Activated CD8-positive, alpha-beta T cell treated with anti-CD3 and anti-CD28 coated beads, Interleukin-2, amount 10 ng/mL, durations not matched to agents 7 days and 5 days (primary cell): ENCODE data around the gene TFCP2L1. TPM values are rescaled to one million over a fixed set of nuclear protein-coding genes. Genes with fewer than 3 reads are reported as not detected.

ENCODE experiments used
- ATAC-seq: fragments of 150-1000 bp; cut with Tn5 transposase; one replicate; pipeline ENCODE4 v1.10.0; 2021; ENCODE audit warnings: moderate library complexity
- CTCF ChIA-PET: fragments of 350-600 bp; sonication (Branson Sonifier 250); formaldehyde crosslinking; loops from one replicate; lab custom pipeline; 2021; ENCODE audit warnings: antibody characterized with exemption; lab: Charles Lee
- POLR2A ChIA-PET: fragments of 350-600 bp; sonication (Branson Sonifier 250); formaldehyde crosslinking; loops from one replicate; lab custom pipeline; 2021; ENCODE audit warnings: antibody characterized with exemption; lab: Charles Lee
- DNase-seq: peaks from one replicate; pipeline ENCODE4 v3.0.0-alpha.2; 2020
- H3K27ac Mint-ChIP-seq: one replicate; pipeline ENCODE4 v1.8.0; 2021; ENCODE audit warnings: mild to moderate bottlenecking, mixed read lengths
- H3K27me3 Mint-ChIP-seq: one replicate; pipeline ENCODE4 v1.8.0; 2021; ENCODE audit warnings: low read depth, mixed read lengths
- H3K36me3 Mint-ChIP-seq: one replicate; pipeline ENCODE4 v1.8.0; 2021; ENCODE audit warnings: low read depth, mixed read lengths
- H3K4me1 Mint-ChIP-seq: one replicate; pipeline ENCODE4 v1.8.0; 2021; ENCODE audit warnings: low read depth, mixed read lengths
- H3K4me3 Mint-ChIP-seq: one replicate; pipeline ENCODE4 v1.8.0; 2021; ENCODE audit warnings: mild to moderate bottlenecking, mixed read lengths
- H3K9me3 Mint-ChIP-seq: one replicate; pipeline ENCODE4 v1.8.0; 2022; ENCODE audit warnings: mixed read lengths; ENCODE audit not compliant: insufficient read depth
- total RNA-seq, 2 experiments: library from RNA; stranded (reverse); gene quantifications; one replicate each; pipeline ENCODE4 v1.2.3, GENCODE V29; 2021

The TFCP2L1 gene
- total RNA-seq, 2 experiments from 2014 or later: 0.16 TPM; not detected in 1

DNA sequence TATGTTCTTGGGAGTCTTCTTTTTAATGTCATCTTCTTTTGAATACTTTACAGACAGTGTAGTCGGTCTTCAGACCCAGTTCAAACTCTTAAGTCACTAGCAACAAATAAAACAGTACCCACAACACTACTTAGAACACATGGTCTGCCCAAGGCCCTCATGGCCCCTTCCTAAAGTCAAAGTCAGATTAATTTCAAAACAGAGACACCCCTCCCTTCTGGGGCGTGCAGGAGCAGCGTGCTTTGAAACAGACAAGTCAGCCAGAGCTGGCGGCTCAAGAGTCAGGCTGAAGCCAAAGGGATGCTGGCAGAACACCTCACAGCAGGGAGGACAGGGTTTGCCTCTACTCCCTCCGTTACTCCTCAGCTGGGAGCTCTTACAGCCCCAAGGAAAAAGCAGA is 77.5 kb downstream of the TFCP2L1 start:
- no peaks in the 10 kb centered on the region for H3K36me3 Mint-ChIP-seq
- H3K4me3 Mint-ChIP-seq: no peak overlapping the region
- no peaks in the 10 kb centered on the region for H3K4me1 Mint-ChIP-seq
- ATAC-seq (no peak), DNase-seq (no peak)
- CTCF ChIA-PET: no interaction called here
- POLR2A ChIA-PET: no interaction called here
- no peaks in the 10 kb centered on the region for H3K27me3 Mint-ChIP-seq
- H3K27ac Mint-ChIP-seq: no peak overlapping the region
- no peaks in the 10 kb centered on the region for H3K9me3 Mint-ChIP-seq

DNA sequence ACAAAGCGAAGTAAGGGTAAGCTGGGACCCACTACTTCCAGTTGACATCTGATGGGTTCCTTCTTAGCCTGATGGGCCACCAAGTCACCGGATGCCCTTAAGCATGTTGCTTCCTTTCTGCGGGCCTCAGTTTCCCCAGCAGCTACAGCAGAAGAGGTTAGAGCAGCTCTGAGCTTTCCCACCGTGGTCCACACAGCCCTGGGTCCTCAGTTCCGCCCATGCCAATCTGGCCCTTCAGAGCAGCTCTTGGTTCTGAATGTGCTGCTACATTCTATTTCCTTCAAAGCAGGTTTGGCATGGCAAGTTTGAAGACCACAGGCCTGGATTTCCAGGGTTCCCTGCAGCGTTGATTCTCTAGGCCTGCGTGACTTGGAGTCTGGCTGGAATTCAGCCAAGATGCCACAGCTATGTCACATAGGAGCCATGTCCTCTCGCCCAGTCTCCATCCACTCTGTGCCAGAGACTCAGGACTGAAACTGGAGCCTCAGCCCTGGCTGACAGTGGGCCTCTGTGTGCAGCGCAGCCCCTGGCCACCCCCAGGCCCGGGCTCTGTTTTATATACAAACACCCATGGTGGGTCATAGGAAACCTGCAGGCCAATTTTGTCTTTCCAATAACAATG is 79.6 kb downstream of the TFCP2L1 start:
- DNase-seq (no peak), ATAC-seq (no peak)
- Mint-ChIP-seq H3K27ac (no peak overlapping the region), H3K9me3 (no peaks in the 10 kb centered on the region), H3K27me3 (no peaks in the 10 kb centered on the region), H3K4me3 (no peak overlapping the region), H3K36me3 (no peaks in the 10 kb centered on the region), H3K4me1 (no peaks in the 10 kb centered on the region)
- ChIA-PET POLR2A (no interaction called here), CTCF (no interaction called here)

DNA sequence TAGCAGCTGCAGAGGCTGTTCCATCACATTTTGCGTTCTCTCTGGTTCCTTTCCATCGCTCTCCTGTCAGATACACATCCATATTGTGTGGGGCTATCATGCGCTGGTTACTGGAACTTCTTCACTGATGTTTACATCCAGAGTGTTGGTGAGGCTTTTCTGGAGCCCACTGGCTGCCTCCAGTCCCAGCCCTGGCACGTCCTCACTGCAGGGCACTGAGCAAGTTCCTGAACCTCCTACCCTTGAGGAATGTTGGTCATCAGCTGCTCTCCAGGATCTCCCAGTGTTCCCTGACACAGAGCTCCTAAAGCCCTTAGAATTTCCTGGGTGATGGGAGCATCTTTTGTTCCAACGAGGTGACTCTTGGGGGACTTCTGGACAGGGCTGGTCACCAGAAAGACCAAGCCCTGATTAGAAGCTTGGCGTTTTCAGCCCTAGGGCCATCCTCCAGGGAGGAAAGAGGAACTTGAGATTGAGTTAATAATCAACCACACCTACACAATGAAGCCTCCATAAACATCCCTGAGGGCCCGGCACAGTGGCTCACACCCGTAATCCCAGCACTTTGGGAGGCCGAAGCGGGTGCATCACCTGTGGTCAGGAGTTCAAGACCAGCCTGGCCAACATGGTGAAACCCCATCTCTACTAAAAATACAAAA is 81.3 kb downstream of the TFCP2L1 start:
- ATAC-seq (no peak), DNase-seq (no peak)
- H3K27me3 Mint-ChIP-seq: no peaks in the 10 kb centered on the region
- no peaks in the 10 kb centered on the region for H3K4me1 Mint-ChIP-seq
- no peaks in the 10 kb centered on the region for H3K36me3 Mint-ChIP-seq
- no peak overlapping the region for H3K27ac Mint-ChIP-seq
- no peak overlapping the region for H3K4me3 Mint-ChIP-seq
- ChIA-PET POLR2A (interaction anchor here (0.6 kb wide), 1 partner anchor 292 kb away, joined by 3 read pairs; no protein-coding TSS in a partner anchor), CTCF (no interaction called here)
- H3K9me3 Mint-ChIP-seq: no peaks in the 10 kb centered on the region

DNA sequence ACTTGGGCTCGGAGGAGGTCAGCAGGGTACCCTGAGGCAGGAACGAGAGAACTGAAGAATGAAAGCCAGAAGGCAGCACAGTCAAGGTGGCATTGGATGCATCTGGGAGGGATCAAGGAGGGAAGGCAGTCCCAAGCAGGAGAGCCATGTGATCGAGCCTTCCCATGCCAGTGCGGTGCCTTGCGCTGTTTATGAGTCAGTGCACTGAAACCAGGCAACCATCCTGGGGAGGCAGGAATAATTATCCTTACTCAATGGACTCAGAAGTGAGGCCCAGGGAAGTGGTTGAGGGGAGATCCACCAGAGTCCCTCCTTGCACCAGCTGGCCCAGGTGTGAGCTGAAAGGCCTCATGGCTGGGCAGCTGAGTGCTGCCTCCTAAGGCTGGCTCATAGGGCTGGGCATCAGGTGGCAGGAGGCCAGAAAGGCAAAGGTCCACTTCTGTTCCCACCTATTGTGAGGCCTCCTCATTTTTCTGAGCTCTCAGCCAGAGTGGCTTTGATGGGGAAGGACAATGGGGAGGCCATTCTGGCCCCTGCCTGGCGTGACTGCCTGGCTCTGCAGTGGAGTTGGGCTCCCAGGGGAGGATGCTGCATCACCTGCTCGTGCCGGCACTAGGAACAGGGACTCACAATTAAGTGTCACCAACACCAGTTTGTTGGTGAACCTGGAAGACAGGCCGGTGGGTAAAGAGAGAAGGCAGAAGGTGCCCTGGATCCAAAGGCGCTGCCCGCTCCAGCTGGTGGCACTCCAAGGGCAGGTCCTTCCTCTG is 82.3 kb downstream of the TFCP2L1 start:
- Mint-ChIP-seq H3K4me1 (no peaks in the 10 kb centered on the region), H3K9me3 (no peaks in the 10 kb centered on the region), H3K36me3 (no peaks in the 10 kb centered on the region), H3K4me3 (no peak overlapping the region), H3K27ac (no peak overlapping the region), H3K27me3 (no peaks in the 10 kb centered on the region)
- DNase-seq: no peak
- ChIA-PET POLR2A (no interaction called here), CTCF (no interaction called here)
- no peak for ATAC-seq

DNA sequence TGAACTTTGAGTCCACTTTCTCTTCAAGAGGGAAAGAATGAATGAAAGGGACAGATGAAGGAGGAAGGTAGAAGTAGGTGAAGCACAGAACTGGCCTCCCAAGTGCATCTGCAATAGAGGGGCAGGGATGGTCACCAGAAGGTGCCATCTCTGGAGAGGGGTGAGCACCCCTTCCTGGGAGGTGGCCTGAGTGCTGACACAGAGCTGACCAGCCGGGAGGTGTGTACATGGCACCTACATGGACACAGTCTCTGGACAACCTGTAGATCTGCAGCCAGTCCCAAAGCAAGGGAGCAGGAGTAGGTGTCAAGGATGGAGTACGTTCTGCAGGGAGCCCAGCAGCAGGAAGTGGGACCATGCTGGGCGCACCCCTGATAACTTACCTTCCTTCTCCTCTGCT is 83.2 kb downstream of the TFCP2L1 start:
- Mint-ChIP-seq H3K27ac (no peak overlapping the region), H3K9me3 (no peaks in the 10 kb centered on the region), H3K27me3 (no peaks in the 10 kb centered on the region), H3K36me3 (no peaks in the 10 kb centered on the region), H3K4me1 (no peaks in the 10 kb centered on the region), H3K4me3 (no peak overlapping the region)
- no peak for DNase-seq
- ATAC-seq: no peak
- ChIA-PET POLR2A (no interaction called here), CTCF (no interaction called here)

DNA sequence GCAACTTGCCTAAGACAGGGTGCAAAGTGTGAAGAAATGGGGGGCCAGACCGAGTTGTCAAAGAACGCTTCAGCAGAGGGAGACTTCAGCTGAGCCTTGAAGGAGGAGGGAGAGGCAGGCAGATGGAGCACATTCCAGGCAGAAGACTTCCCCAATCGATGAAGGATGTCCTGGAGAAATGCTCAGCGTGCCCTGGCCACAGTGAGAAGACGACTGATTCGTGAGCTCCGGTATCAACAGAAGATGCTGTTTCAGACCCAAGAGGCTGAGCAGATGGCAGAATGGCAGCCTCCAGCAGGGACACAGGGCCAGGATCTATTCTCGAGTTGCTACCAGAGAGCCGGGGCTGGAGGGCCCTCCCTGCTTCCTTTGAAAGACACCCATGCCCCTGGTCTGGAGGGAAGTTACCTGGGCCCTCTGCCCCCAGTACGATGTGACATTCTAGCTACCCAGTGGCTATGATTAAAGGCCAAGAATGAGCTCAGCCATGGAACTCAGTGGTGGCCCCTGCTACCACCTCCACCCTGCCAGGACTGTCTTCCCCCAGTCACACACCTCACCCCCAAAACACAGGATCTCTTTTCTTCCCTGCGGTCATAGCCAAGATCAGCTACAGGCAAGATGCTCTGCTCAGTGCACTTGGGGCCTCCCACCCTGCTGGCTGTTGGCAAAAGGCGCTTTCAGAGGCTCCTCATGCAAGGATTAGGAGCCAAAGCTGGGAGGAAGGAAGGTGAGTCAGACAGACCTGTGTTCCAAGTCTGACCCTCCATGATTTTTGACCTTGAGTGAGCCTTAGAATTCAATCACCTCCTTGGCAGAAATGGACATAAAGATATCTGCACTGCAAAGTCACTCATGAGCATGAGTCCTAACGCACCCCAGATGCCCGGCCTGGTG is 84.3 kb downstream of the TFCP2L1 start:
- Mint-ChIP-seq H3K27ac (no peak overlapping the region), H3K36me3 (no peaks in the 10 kb centered on the region), H3K27me3 (no peaks in the 10 kb centered on the region), H3K4me1 (no peaks in the 10 kb centered on the region), H3K4me3 (no peak overlapping the region), H3K9me3 (no peaks in the 10 kb centered on the region)
- ATAC-seq (no peak), DNase-seq (no peak)
- ChIA-PET POLR2A (no interaction called here), CTCF (no interaction called here)

DNA sequence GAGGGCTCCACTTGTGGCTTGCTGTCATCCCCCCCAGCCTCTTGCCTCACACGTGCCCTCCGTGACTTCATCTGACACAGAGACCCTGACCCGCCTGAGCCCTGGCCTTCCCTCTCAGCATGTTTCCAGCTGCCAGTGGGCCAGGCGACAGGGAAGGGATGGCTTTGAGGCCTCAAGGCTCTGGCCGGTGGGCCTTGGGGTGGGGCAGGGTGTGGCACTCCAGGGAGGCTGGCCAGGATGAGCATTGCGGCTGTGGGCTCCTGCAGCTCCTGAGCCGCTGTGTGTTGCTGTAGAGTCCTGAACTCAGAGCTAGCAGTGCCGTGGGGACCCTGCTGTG is 85.0 kb downstream of the TFCP2L1 start:
- no peak overlapping the region for H3K4me3 Mint-ChIP-seq
- H3K4me1 Mint-ChIP-seq: no peaks in the 10 kb centered on the region
- H3K9me3 Mint-ChIP-seq: no peaks in the 10 kb centered on the region
- ChIA-PET POLR2A (no interaction called here), CTCF (no interaction called here)
- H3K36me3 Mint-ChIP-seq: no peaks in the 10 kb centered on the region
- H3K27me3 Mint-ChIP-seq: no peaks in the 10 kb centered on the region
- ATAC-seq: no peak
- no peak overlapping the region for H3K27ac Mint-ChIP-seq
- DNase-seq: no peak

DNA sequence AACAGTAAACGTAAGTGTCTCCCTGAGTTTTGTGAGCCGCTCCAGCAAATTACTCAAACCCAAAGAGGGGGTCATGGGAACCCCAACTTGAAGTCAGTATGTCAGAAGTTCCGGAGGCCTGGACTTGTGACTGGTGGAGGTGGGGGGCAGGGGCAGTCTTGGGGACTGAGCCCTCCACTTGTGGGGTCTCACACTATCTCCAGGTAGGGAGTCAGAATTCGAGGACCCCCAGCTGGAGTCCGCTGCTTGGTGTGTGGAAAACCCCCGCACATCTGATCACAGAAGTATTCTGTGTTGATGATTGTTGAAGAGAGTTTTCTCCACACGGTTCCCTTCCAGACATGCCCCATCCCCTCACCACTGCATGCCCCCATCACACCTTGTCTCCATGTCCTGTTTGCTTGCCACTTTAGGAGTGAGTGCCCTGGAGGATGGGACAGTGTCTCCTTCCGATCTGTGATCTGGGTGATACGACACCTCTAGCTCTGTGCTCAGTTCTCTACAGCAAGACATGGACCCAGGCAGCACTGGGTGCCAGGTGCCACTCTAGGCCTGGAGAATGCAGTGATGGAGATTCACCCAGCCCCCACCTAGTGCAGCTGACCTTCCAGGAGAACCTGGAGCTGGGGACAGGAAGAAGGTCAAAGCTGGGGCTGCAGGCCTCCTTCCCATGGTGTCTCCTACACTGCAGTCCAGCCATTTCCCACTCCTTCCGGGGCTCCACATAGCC is 85.6 kb downstream of the TFCP2L1 start:
- Mint-ChIP-seq H3K4me1 (no peaks in the 10 kb centered on the region), H3K9me3 (no peaks in the 10 kb centered on the region), H3K27ac (no peak overlapping the region), H3K36me3 (no peaks in the 10 kb centered on the region), H3K4me3 (no peak overlapping the region), H3K27me3 (no peaks in the 10 kb centered on the region)
- DNase-seq (no peak), ATAC-seq (no peak)
- CTCF ChIA-PET: no interaction called here
- POLR2A ChIA-PET: no interaction called here

DNA sequence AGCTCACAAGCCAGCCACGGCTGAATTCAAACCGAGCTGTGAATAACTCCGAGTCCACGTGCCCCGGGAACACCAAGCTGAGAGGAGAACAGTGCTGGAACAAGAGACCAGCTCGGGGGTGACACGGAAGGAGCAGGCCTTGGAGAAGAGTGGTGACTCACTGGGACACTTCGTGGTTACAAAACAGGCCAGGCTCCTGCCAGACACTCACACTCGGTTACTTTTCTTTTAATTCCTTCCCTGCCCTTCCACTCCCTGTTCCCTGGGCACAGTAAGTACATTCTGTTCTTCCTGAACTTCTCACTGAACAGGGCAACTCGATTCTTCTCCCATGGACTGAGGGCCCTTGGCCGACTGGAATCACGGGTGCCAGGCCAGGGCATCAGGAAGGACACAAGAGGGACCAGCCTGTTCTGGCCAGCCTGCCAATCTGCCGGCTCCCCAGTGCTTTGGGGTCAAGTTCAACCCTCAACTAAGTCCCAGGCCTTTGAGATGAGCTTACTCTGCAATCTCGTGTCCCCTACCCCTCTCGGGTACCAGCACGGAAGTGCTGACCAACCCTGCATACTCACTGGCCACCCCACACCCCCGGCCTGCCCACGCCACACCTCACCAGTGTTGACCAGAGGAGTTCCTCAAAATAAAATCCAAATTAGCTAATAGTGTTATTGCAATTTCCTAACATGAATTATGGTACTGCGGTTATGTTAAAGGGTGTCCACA is 87.5 kb downstream of the TFCP2L1 start:
- ATAC-seq (no peak), DNase-seq (no peak)
- ChIA-PET CTCF (no interaction called here), POLR2A (no interaction called here)
- no peaks in the 10 kb centered on the region for H3K36me3 Mint-ChIP-seq
- H3K27me3 Mint-ChIP-seq: no peaks in the 10 kb centered on the region
- H3K27ac Mint-ChIP-seq: no peak overlapping the region
- no peaks in the 10 kb centered on the region for H3K4me1 Mint-ChIP-seq
- H3K9me3 Mint-ChIP-seq: no peaks in the 10 kb centered on the region
- H3K4me3 Mint-ChIP-seq: no peak overlapping the region

DNA sequence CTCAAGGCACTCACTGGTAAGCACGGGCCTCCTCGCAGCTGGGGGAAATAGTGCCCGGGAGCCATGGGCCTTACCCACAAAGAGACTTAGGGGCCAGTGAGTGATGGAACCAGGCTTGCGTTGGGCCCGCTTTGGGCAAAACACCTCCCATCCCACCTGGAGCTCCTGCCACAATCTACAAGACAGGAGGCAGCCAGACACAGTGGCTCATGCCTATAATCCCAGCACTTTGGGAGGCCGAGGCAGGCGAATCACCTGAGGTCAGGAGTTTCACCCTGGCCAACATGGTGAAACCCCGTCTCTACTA is 88.2 kb downstream of the TFCP2L1 start:
- no peak for ATAC-seq
- CTCF ChIA-PET: no interaction called here

More for the DNA sequence above, 88.2 kb downstream of the TFCP2L1 start:
- Mint-ChIP-seq H3K4me1 (no peaks in the 10 kb centered on the region), H3K4me3 (no peak overlapping the region), H3K36me3 (no peaks in the 10 kb centered on the region), H3K27ac (no peak overlapping the region), H3K9me3 (no peaks in the 10 kb centered on the region), H3K27me3 (no peaks in the 10 kb centered on the region)
- POLR2A ChIA-PET: no interaction called here
- no peak for DNase-seq
